Heart left ventricle (tissue), 13 donors: ENCODE measurements around the gene PTP4A1.

Source experiments
- CTCF ChIP-seq, 12 donors: fragments of 200-600 bp; sonication (generic) in 4 of 12; IDR thresholded peaks; one replicate each; pipeline versions ENCODE4 v1.5.0 to v1.8.0; 2018 to 2022; ENCODE audit warnings: antibody characterized with exemption in 12 of 12, mild to moderate bottlenecking in 5 of 12
- POLR2A ChIP-seq, 2 donors: fragments of 450-650 bp; IDR thresholded peaks; one replicate each; pipeline ENCODE4 v1.6.1; 2017; ENCODE audit warnings: antibody characterized with exemption in 2 of 2, mild to moderate bottlenecking in 2 of 2, moderate library complexity in 2 of 2
- donor health status: ischemic (EF 13 %, LVEDD 7.1; RV severe dilation, severe dysfunction).
- donor health status: DM: no; HTN: yes; CAD: no.
- donor health status: DM: no; HTN: no; CAD: no.
- donor health status: ischemic (EF 25% LVEDD 6.9; RV normal size, moderate dysfunction).
- donor health status: ischemic (EF 25% LVEDD 5.7; RV mildly dilated, moderate dysfunction).
- donor health status: ischemic (EF 35%, LVEDD 5.7; RV mildly dilated, moderate dysfunction).
- donor health status: nonischemic (EF 11% LVEDD 7.7; RV severe dilation, severe dysfunction).
- donor health status: DM: yes; HTN: yes; CAD: no.
- donor health status: PGD.
- donor health status: ischemic (EF 29% LVEDD 5.4; RV normal size, mild dysfunction).
- donor health status: nonischemic (EF 23%, LVEDD 6.1; RV moderate dilation, normal function).

DNA sequence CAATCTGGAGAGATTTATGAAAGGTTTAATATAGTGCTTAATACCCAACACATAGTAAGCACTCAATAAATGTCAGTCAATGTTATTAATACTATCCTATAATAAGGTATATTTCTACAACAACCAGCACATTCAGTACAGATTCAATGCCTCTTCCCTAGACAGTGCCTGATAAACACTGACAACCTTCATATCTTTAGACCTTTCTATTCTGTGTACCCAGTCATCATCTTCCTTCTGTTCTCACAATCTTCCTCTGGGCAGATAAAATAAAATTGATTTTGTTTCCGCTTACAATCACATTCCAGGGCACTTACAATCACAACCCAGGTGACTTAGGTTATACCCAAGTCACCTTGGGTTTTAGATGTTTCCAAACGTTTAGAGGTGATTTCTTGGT is 11.0 kb upstream of the PTP4A1 start:
- no peak for TF ChIP-seq POLR2A (IDR thresholded peaks at IDR 0.05)
- no peak for TF ChIP-seq CTCF (IDR thresholded peaks at IDR 0.05)
